Renal pelvis (tissue), 3 donors: ENCODE data around the gene GK. TPM values are rescaled to one million over a fixed set of nuclear protein-coding genes. Genes with fewer than 3 reads are reported as not detected.

ENCODE experiments used
- polyA plus RNA-seq, 3 donors: library from polyadenylated mRNA; unstranded; fragments of 120-200 nt; gene quantifications; one replicate each; pipeline ENCODE4 v1.2.1, GENCODE V29; 2013; ENCODE audit not compliant: insufficient read length in 3 of 3

Gene GK
- polyA plus RNA-seq, 3 donors, result 70.2 to 144 (median 126) TPM

Other genes starting within 250 kb of the GK start
- gene TASL, start 75.7 kb upstream of the GK start, polyA plus RNA-seq, result under 1 TPM; 0.48 to 0.68 (median 0.52) TPM
- 10 to 100 TPM; 27.8 to 38.6 (median 38.6) TPM for gene TAB3, start 235.8 kb downstream of the GK start, polyA plus RNA-seq